NT2/D1 (cell line): ENCODE data around the gene LPGAT1.
"Not testable (repeated sequence)": the region's sequence is repeated elsewhere in the genome, so short reads cannot be mapped to it uniquely, and the experiment has no call there.

ENCODE experiments used
- DNase-seq: peaks from one replicate; pipeline ENCODE4 v3.0.0-alpha.2; 2011; ENCODE audit warnings: low read depth, low spot score
- H3K27me3 ChIP-seq: 2 replicates; pipeline ENCODE4 v1.6.0; 2011; ENCODE audit warnings: mild to moderate bottlenecking; ENCODE audit not compliant: insufficient read length, insufficient read depth
- H3K36me3 ChIP-seq: 2 replicates; pipeline ENCODE4 v1.6.1; 2011; ENCODE audit warnings: mild to moderate bottlenecking, low read length, mixed read lengths; ENCODE audit not compliant: insufficient read depth, insufficient read length
- H3K4me1 ChIP-seq: 2 replicates; pipeline ENCODE4 v1.5.1; 2011; ENCODE audit not compliant: insufficient read depth, insufficient read length
- H3K4me3 ChIP-seq: 2 replicates; pipeline ENCODE4 v1.5.1; 2011; ENCODE audit warnings: low read depth; ENCODE audit not compliant: insufficient read length
- H3K9ac ChIP-seq: 2 replicates; pipeline ENCODE4 v1.6.0; 2011; ENCODE audit warnings: low read depth; ENCODE audit not compliant: insufficient read length
- H3K9me3 ChIP-seq: 2 replicates; pipeline ENCODE4 v1.5.1; 2011; ENCODE audit warnings: mild to moderate bottlenecking, low read length; ENCODE audit not compliant: insufficient read depth
- SUZ12 ChIP-seq: IDR thresholded peaks from 2 replicates; pipeline ENCODE4 v1.6.1; 2011; ENCODE audit not compliant: insufficient read length, insufficient read depth; ENCODE audit errors: extremely low read depth
- YY1 ChIP-seq: IDR thresholded peaks from 2 replicates; pipeline ENCODE4 v1.6.1; 2011; ENCODE audit not compliant: insufficient read length, insufficient read depth
- ZNF274 ChIP-seq: IDR thresholded peaks from 2 replicates; pipeline ENCODE4 v1.6.1; 2011; ENCODE audit warnings: mild to moderate bottlenecking, low read depth, low read length

LPGAT1 gene

GRCh38 chr1:211731456-211732292 lies 98.9 kb downstream of the LPGAT1 start:
- no peak for TF ChIP-seq ZNF274
- no peak for TF ChIP-seq YY1
- no peak for TF ChIP-seq SUZ12
- no peaks in the 10 kb centered on the region for H3K36me3 ChIP-seq
- no peak overlapping the region for H3K9ac ChIP-seq
- peaks cover 10% of the 10 kb centered on the region for H3K4me1 ChIP-seq
- no peaks in the 10 kb centered on the region for H3K27me3 ChIP-seq
- no peaks in the 10 kb centered on the region for H3K9me3 ChIP-seq
- no peak for DNase-seq
- no peak overlapping the region for H3K4me3 ChIP-seq

GRCh38 chr1:211730347-211730746 lies 100.2 kb downstream of the LPGAT1 start:
- H3K4me1 ChIP-seq = peaks cover 5% of the 10 kb centered on the region
- no peak for TF ChIP-seq SUZ12
- TF ChIP-seq YY1 = no peak
- no peak for TF ChIP-seq ZNF274
- no peaks in the 10 kb centered on the region for H3K9me3 ChIP-seq
- no peaks in the 10 kb centered on the region for H3K36me3 ChIP-seq
- no peak overlapping the region for H3K4me3 ChIP-seq
- no peaks in the 10 kb centered on the region for H3K27me3 ChIP-seq
- DNase-seq = no peak
- H3K9ac ChIP-seq = no peak overlapping the region

- H3K9ac ChIP-seq = no peak overlapping the region
- H3K9me3 ChIP-seq = no peaks in the 10 kb centered on the region
- H3K36me3 ChIP-seq = no peaks in the 10 kb centered on the region
- TF ChIP-seq SUZ12 = no peak
- no peak for TF ChIP-seq ZNF274
- no peak for TF ChIP-seq YY1
- no peaks in the 10 kb centered on the region for H3K27me3 ChIP-seq
- no peak overlapping the region for H3K4me3 ChIP-seq
- no peak for DNase-seq
- H3K4me1 ChIP-seq = peaks cover 4% of the 10 kb centered on the region
These were observed 101.3 kb downstream of the LPGAT1 start for GRCh38 chr1:211729238-211729637.

- H3K4me1 ChIP-seq = peaks cover 4% of the 10 kb centered on the region
- no peak for DNase-seq
- H3K27me3 ChIP-seq = no peaks in the 10 kb centered on the region
- no peak overlapping the region for H3K4me3 ChIP-seq
- H3K9me3 ChIP-seq = no peaks in the 10 kb centered on the region
- H3K9ac ChIP-seq = no peak overlapping the region
- no peak for TF ChIP-seq YY1
- TF ChIP-seq SUZ12 = no peak
- no peak for TF ChIP-seq ZNF274
- no peaks in the 10 kb centered on the region for H3K36me3 ChIP-seq
These were observed 104.0 kb downstream of the LPGAT1 start for GRCh38 chr1:211726467-211726995.

- no peaks in the 10 kb centered on the region for H3K27me3 ChIP-seq
- TF ChIP-seq SUZ12 = no peak
- TF ChIP-seq YY1 = no peak
- no peak for TF ChIP-seq ZNF274
- DNase-seq = no peak
- peaks cover 4% of the 10 kb centered on the region for H3K4me1 ChIP-seq
- H3K4me3 ChIP-seq = no peak overlapping the region
- no peaks in the 10 kb centered on the region for H3K36me3 ChIP-seq
- no peak overlapping the region for H3K9ac ChIP-seq
- no peaks in the 10 kb centered on the region for H3K9me3 ChIP-seq
These were observed 105.8 kb downstream of the LPGAT1 start for GRCh38 chr1:211724687-211725196.

GRCh38 chr1:211723273-211723672 lies 107.3 kb downstream of the LPGAT1 start:
- DNase-seq = no peak
- Histone ChIP-seq H3K4me1 (peaks cover 4% of the 10 kb centered on the region), H3K9ac (no peak overlapping the region), H3K9me3 (no peaks in the 10 kb centered on the region), H3K36me3 (no peaks in the 10 kb centered on the region), H3K27me3 (no peaks in the 10 kb centered on the region), H3K4me3 (no peak overlapping the region)
- TF ChIP-seq ZNF274 (no peak), YY1 (no peak), SUZ12 (no peak)

- H3K4me3 ChIP-seq = no peak overlapping the region
- H3K36me3 ChIP-seq = no peaks in the 10 kb centered on the region
- TF ChIP-seq SUZ12 (no peak), YY1 (no peak), ZNF274 (no peak)
- DNase-seq = no peak
- no peaks in the 10 kb centered on the region for H3K27me3 ChIP-seq
- H3K4me1 ChIP-seq = peaks cover 4% of the 10 kb centered on the region
- no peaks in the 10 kb centered on the region for H3K9me3 ChIP-seq
- H3K9ac ChIP-seq = no peak overlapping the region
These were observed 108.0 kb downstream of the LPGAT1 start for GRCh38 chr1:211722277-211723175.

GRCh38 chr1:211716555-211716954 lies 114.0 kb downstream of the LPGAT1 start:
- H3K4me3 ChIP-seq, H3K9me3 ChIP-seq, H3K9ac ChIP-seq, DNase-seq, H3K4me1 ChIP-seq, H3K36me3 ChIP-seq, H3K27me3 ChIP-seq: not testable (repeated sequence)
